Hypothalamus (tissue), 51 donors: ENCODE data around the gene FGF12.

ENCODE experiments used
- DNase-seq, 51 donors: peaks; one replicate each; lab custom pipeline; 2025; lab: John Stamatoyannopoulos, UW

The FGF12 gene

GRCh38 chr3:192433704-192434103, 293.6 kb downstream of the FGF12 start:
- no peak for DNase-seq

- DNase-seq = no peak
These were observed 304.4 kb downstream of the FGF12 start for GRCh38 chr3:192422997-192423342.

- no peak for DNase-seq
These were observed 304.9 kb downstream of the FGF12 start for GRCh38 chr3:192422321-192422996.

GRCh38 chr3:192419312-192419711, 308.0 kb downstream of the FGF12 start:
- no peak for DNase-seq

GRCh38 chr3:192417559-192418055, 309.7 kb downstream of the FGF12 start:
- no peak for DNase-seq

- no peak for DNase-seq
These were observed 310.3 kb downstream of the FGF12 start for GRCh38 chr3:192417017-192417416.

- DNase-seq = no peak
These were observed 313.9 kb downstream of the FGF12 start for GRCh38 chr3:192413461-192413860.

- DNase-seq = no peak
These were observed 316.7 kb downstream of the FGF12 start for GRCh38 chr3:192410684-192410960.

GRCh38 chr3:192409838-192410683, 317.3 kb downstream of the FGF12 start:
- DNase-seq = peak in 14 of 51 donors; percentile 3 to 46 (median 31)

GRCh38 chr3:192409201-192409837, 318.0 kb downstream of the FGF12 start:
- peak in 18 of 51 donors; percentile 4 to 51 (median 24) for DNase-seq

- peak in 12 of 51 donors; percentile 7 to 40 (median 24) for DNase-seq
These were observed 318.6 kb downstream of the FGF12 start for GRCh38 chr3:192408647-192409200.

- peak in 20 of 51 donors; percentile 3 to 47 (median 19) for DNase-seq
These were observed 319.2 kb downstream of the FGF12 start for GRCh38 chr3:192408007-192408646.

- DNase-seq = no peak
These were observed 327.6 kb downstream of the FGF12 start for GRCh38 chr3:192399767-192400166.

- DNase-seq = no peak
These were observed 330.3 kb downstream of the FGF12 start for GRCh38 chr3:192397012-192397411.

GRCh38 chr3:192395506-192395905, 331.8 kb downstream of the FGF12 start:
- no peak for DNase-seq

- no peak for DNase-seq
These were observed 334.4 kb downstream of the FGF12 start for GRCh38 chr3:192392986-192393385.

- no peak for DNase-seq
These were observed 344.5 kb downstream of the FGF12 start for GRCh38 chr3:192382861-192383260.

- DNase-seq = no peak
These were observed 353.8 kb downstream of the FGF12 start for GRCh38 chr3:192373586-192373985.

- DNase-seq = no peak
These were observed 354.3 kb downstream of the FGF12 start for GRCh38 chr3:192373032-192373431.

- DNase-seq = peak in 1 of 51 donors; percentile 55
These were observed 354.7 kb downstream of the FGF12 start for GRCh38 chr3:192372616-192373015.
